HL-60 (cell line): ENCODE measurements around the gene FAM184A.

Experiments
- DNase-seq, 2 experiments: peaks; one replicate each; pipeline ENCODE4 v3.0.0-alpha.2; 2010 to 2020; ENCODE audit warnings: low read depth in 1 of 2, low spot score in 1 of 2
- H3K27ac ChIP-seq: fragments of 250-450 bp; sonication (Bioruptor Pico); replicated peaks from 2 replicates; pipeline ENCODE4 v1.5.1; 2020; ENCODE audit warnings: mild to moderate bottlenecking, moderate library complexity
- H3K27me3 ChIP-seq: fragments of 250-450 bp; sonication (Bioruptor Pico); 2 replicates; pipeline ENCODE4 v1.5.1; 2021; ENCODE audit warnings: mild to moderate bottlenecking, moderate library complexity; ENCODE audit not compliant: insufficient read depth, poor library complexity, severe bottlenecking
- H3K4me3 ChIP-seq: replicated peaks from 2 replicates; pipeline ENCODE4 v1.5.1; 2011; ENCODE audit warnings: mild to moderate bottlenecking, control low read depth, low read length; ENCODE audit not compliant: insufficient read depth
- CTCF ChIP-seq: IDR thresholded peaks from one replicate; pipeline ENCODE4 v1.5.1; 2011; ENCODE audit warnings: low read length, control low read depth, inconsistent platforms; ENCODE audit not compliant: insufficient read depth
- GABPA ChIP-seq: IDR thresholded peaks from 2 replicates; pipeline ENCODE4 v1.6.1; 2012; ENCODE audit warnings: low read depth
- POLR2AphosphoS5 ChIP-seq: IDR thresholded peaks from 2 replicates; pipeline ENCODE4 v1.6.1; 2012; ENCODE audit warnings: low read depth
- REST ChIP-seq: IDR thresholded peaks from 2 replicates; pipeline ENCODE4 v1.6.1; 2012; ENCODE audit warnings: low read depth; ENCODE audit not compliant: insufficient replicate concordance
- SPI1 ChIP-seq: IDR thresholded peaks from 2 replicates; pipeline ENCODE4 v1.6.1; 2012; ENCODE audit warnings: low read depth, mild to moderate bottlenecking, borderline replicate concordance

FAM184A gene

GRCh38 chr6:119079283-119079809 lies 882 bp upstream of the FAM184A start:
- TF ChIP-seq GABPA = no peak
- TF ChIP-seq REST = no peak
- TF ChIP-seq POLR2AphosphoS5 = no peak
- TF ChIP-seq SPI1 = no peak
- TF ChIP-seq CTCF = no peak
- Histone ChIP-seq H3K27me3 (peaks cover 40% of the 10 kb centered on the region), H3K27ac (no peak overlapping the region), H3K4me3 (peak overlapping the region; percentile 53)
- DNase-seq = no peak

- DNase-seq = no peak
- Histone ChIP-seq H3K27me3 (peaks cover 44% of the 10 kb centered on the region), H3K4me3 (peak overlapping the region; percentile 53), H3K27ac (no peak overlapping the region)
- TF ChIP-seq POLR2AphosphoS5 = no peak
Measured at GRCh38 chr6:119077643-119078375, 655 bp downstream of the FAM184A start.

- no peak for DNase-seq
- Histone ChIP-seq H3K4me3 (no peak overlapping the region), H3K27ac (no peak overlapping the region), H3K27me3 (peaks cover 44% of the 10 kb centered on the region)
- TF ChIP-seq REST (no peak), POLR2AphosphoS5 (no peak), SPI1 (no peak), GABPA (no peak), CTCF (no peak)
Measured at GRCh38 chr6:119077391-119077642, 1.1 kb downstream of the FAM184A start.

- Histone ChIP-seq H3K27ac (no peak overlapping the region), H3K27me3 (peaks cover 44% of the 10 kb centered on the region), H3K4me3 (no peak overlapping the region)
- no peak for TF ChIP-seq GABPA
- no peak for TF ChIP-seq CTCF
- TF ChIP-seq SPI1 = no peak
- TF ChIP-seq POLR2AphosphoS5 = no peak
- no peak for TF ChIP-seq REST
- no peak for DNase-seq
Measured at GRCh38 chr6:119076576-119077390, 1.7 kb downstream of the FAM184A start.
